DND-41 (cell line): Measurements from ENCODE around the gene EDAR.

Experiments
- ATAC-seq: fragments of 200-7000 bp; cut with Tn5 transposase; 3 replicates; pipeline ENCODE4 v1.9.1; 2021; ENCODE audit warnings: low read depth; ENCODE audit not compliant: insufficient read depth
- DNase-seq: peaks from one replicate; pipeline ENCODE4 v3.0.0-alpha.2; 2020
- H2AFZ ChIP-seq: 2 replicates; pipeline ENCODE4 v1.6.0; 2012; ENCODE audit warnings: low read depth, low read length
- H3K27ac ChIP-seq: 2 replicates; pipeline ENCODE4 v1.5.1; 2012; ENCODE audit warnings: low read length, inconsistent platforms
- H3K27me3 ChIP-seq: fragments of 200-600 bp; sonication (generic); 2 replicates; pipeline ENCODE4 v1.6.0; 2012; ENCODE audit warnings: low read length, mild to moderate bottlenecking, inconsistent platforms; ENCODE audit not compliant: insufficient read depth, poor library complexity
- H3K36me3 ChIP-seq: 2 replicates; pipeline ENCODE4 v1.5.1; 2012; ENCODE audit warnings: low read length, inconsistent platforms; ENCODE audit not compliant: insufficient read depth
- H3K4me1 ChIP-seq: 2 replicates; pipeline ENCODE4 v1.5.1; 2012; ENCODE audit warnings: mild to moderate bottlenecking, low read length; ENCODE audit not compliant: insufficient read depth
- H3K4me2 ChIP-seq: 2 replicates; pipeline ENCODE4 v1.6.0; 2012; ENCODE audit warnings: mild to moderate bottlenecking, moderate library complexity, low read length, inconsistent platforms; ENCODE audit not compliant: insufficient read depth
- H3K4me3 ChIP-seq, 2 experiments: fragments of 200-600 bp in 1 of 2; shearing (Covaris generic) in 1 of 2; 2 replicates each; pipeline ENCODE4 v1.5.1; 2012 to 2016; ENCODE audit warnings: inconsistent platforms in 2 of 2, low read length in 2 of 2, mild to moderate bottlenecking in 2 of 2, low read depth in 1 of 2, moderate library complexity in 1 of 2
- H3K79me2 ChIP-seq: 2 replicates; pipeline ENCODE4 v1.6.0; 2012; ENCODE audit warnings: low read length, inconsistent platforms; ENCODE audit not compliant: insufficient read depth
- H3K9ac ChIP-seq: 2 replicates; pipeline ENCODE4 v1.6.0; 2012; ENCODE audit warnings: low read depth, mild to moderate bottlenecking, inconsistent platforms, low read length, moderate library complexity
- H3K9me3 ChIP-seq: 2 replicates; pipeline ENCODE4 v1.5.1; 2012; ENCODE audit warnings: low read length, moderate library complexity, mild to moderate bottlenecking, inconsistent platforms; ENCODE audit not compliant: insufficient read depth, severe bottlenecking
- H4K20me1 ChIP-seq: 2 replicates; pipeline ENCODE4 v1.6.0; 2012; ENCODE audit warnings: low read length; ENCODE audit not compliant: insufficient read depth
- CTCF ChIP-seq: IDR thresholded peaks from 2 replicates; pipeline ENCODE4 v1.5.1; 2012; ENCODE audit warnings: borderline replicate concordance, low read length, moderate library complexity, mild to moderate bottlenecking; ENCODE audit not compliant: poor library complexity, severe bottlenecking; ENCODE audit errors: extremely low read depth
- EZH2 ChIP-seq: IDR thresholded peaks from 3 replicates; pipeline ENCODE4 v1.6.1; 2012; ENCODE audit warnings: borderline replicate concordance, low read depth, mild to moderate bottlenecking, moderate library complexity, low read length, inconsistent platforms; ENCODE audit not compliant: severe bottlenecking

EDAR gene

GRCh38 chr2:108943751-108944150 is 45.3 kb downstream of the EDAR start:
- no peaks in the 10 kb centered on the region for H3K4me1 ChIP-seq
- H3K27ac ChIP-seq, result no peak overlapping the region
- ATAC-seq (no peak), DNase-seq (no peak)
- no peaks in the 10 kb centered on the region for H3K27me3 ChIP-seq
- no peak overlapping the region for H3K9ac ChIP-seq
- no peak overlapping the region for H3K4me2 ChIP-seq
- TF ChIP-seq EZH2 (no peak), CTCF (no peak)
- no peaks in the 10 kb centered on the region for H4K20me1 ChIP-seq
- H3K36me3 ChIP-seq, result no peaks in the 10 kb centered on the region
- no peak overlapping the region for H2AFZ ChIP-seq
- H3K79me2 ChIP-seq, result no peaks in the 10 kb centered on the region
- H3K4me3 ChIP-seq, result no peak overlapping the region
- peaks cover 16% of the 10 kb centered on the region for H3K9me3 ChIP-seq

GRCh38 chr2:108942888-108943287 is 46.1 kb downstream of the EDAR start:
- Histone ChIP-seq H3K36me3 (no peaks in the 10 kb centered on the region), H3K27ac (no peak overlapping the region), H3K4me2 (no peak overlapping the region), H4K20me1 (no peaks in the 10 kb centered on the region), H3K27me3 (no peaks in the 10 kb centered on the region), H3K4me3 (no peak overlapping the region), H3K9ac (no peak overlapping the region), H3K9me3 (peaks cover 12% of the 10 kb centered on the region), H3K4me1 (peaks cover 6% of the 10 kb centered on the region), H2AFZ (no peak overlapping the region), H3K79me2 (no peaks in the 10 kb centered on the region)
- DNase-seq, result no peak
- ATAC-seq, result no peak
- TF ChIP-seq CTCF (no peak), EZH2 (no peak)

GRCh38 chr2:108942231-108942825 is 46.7 kb downstream of the EDAR start:
- Histone ChIP-seq H3K9me3 (peaks cover 7% of the 10 kb centered on the region), H3K4me2 (no peak overlapping the region), H3K27me3 (no peaks in the 10 kb centered on the region), H2AFZ (no peak overlapping the region), H3K9ac (no peak overlapping the region), H3K4me1 (peaks cover 6% of the 10 kb centered on the region), H3K36me3 (no peaks in the 10 kb centered on the region), H4K20me1 (no peaks in the 10 kb centered on the region), H3K4me3 (no peak overlapping the region), H3K79me2 (no peaks in the 10 kb centered on the region), H3K27ac (no peak overlapping the region)
- ATAC-seq (no peak), DNase-seq (no peak)
- TF ChIP-seq EZH2, result no peak

- Histone ChIP-seq H3K4me1 (peaks cover 6% of the 10 kb centered on the region), H3K36me3 (no peaks in the 10 kb centered on the region), H3K27ac (no peak overlapping the region), H3K79me2 (no peaks in the 10 kb centered on the region), H4K20me1 (no peaks in the 10 kb centered on the region), H3K9ac (no peak overlapping the region), H3K4me3 (no peak overlapping the region), H3K27me3 (no peaks in the 10 kb centered on the region), H3K4me2 (no peak overlapping the region), H2AFZ (no peak overlapping the region), H3K9me3 (peaks cover 1% of the 10 kb centered on the region)
- DNase-seq, result no peak
- ATAC-seq, result no peak
- TF ChIP-seq EZH2, result no peak
- no peak for TF ChIP-seq CTCF
These were observed 47.3 kb downstream of the EDAR start for GRCh38 chr2:108941767-108942166.
